Cardiac fibroblast (primary cell): ENCODE measurements around the gene GCNA.

Experiments
- DNase-seq, 2 donors: peaks; one replicate each; pipeline versions ENCODE4 v3.0.0 to v3.0.0-alpha.2; 2010; ENCODE audit warnings: low read depth in 2 of 2
- H3K4me3 ChIP-seq, 2 donors: replicated peaks in 1 of 2; 1 replicate in 1 of 2; 2 replicates in 1 of 2; pipeline ENCODE4 v1.5.1; 2011; ENCODE audit warnings: low read depth in 2 of 2, low read length in 2 of 2, mild to moderate bottlenecking in 2 of 2, moderate library complexity in 1 of 2
- TF ChIP-seq, protein P1 (sequence below): IDR thresholded peaks from one replicate; pipeline ENCODE4 v1.5.1; 2011; ENCODE audit warnings: low read depth, mild to moderate bottlenecking, low read length, inconsistent platforms

Gene GCNA

DNA sequence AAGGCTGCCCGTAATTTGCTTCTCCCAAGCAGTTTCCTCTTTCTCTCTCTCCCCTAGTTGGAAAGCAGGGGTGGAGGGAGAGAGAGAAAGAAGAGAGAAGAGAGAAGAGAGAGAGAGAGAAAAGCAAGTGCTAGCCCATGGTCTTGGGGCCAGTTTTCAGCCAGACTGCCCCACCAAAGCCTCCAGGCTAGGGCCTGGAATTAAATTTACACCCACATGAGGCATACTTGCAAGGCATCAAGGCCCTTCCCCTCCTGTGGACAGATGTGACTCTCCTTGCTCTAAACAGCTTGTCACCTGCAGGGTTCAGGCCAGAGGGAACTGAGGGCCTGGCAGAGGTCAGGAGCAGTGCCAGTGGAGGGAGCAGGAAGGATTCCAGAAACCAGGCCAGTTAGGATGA lies 41.7 kb downstream of the GCNA start:
- DNase-seq = no peak
- no peak overlapping the region for H3K4me3 ChIP-seq
- TF ChIP-seq, protein P1, sequence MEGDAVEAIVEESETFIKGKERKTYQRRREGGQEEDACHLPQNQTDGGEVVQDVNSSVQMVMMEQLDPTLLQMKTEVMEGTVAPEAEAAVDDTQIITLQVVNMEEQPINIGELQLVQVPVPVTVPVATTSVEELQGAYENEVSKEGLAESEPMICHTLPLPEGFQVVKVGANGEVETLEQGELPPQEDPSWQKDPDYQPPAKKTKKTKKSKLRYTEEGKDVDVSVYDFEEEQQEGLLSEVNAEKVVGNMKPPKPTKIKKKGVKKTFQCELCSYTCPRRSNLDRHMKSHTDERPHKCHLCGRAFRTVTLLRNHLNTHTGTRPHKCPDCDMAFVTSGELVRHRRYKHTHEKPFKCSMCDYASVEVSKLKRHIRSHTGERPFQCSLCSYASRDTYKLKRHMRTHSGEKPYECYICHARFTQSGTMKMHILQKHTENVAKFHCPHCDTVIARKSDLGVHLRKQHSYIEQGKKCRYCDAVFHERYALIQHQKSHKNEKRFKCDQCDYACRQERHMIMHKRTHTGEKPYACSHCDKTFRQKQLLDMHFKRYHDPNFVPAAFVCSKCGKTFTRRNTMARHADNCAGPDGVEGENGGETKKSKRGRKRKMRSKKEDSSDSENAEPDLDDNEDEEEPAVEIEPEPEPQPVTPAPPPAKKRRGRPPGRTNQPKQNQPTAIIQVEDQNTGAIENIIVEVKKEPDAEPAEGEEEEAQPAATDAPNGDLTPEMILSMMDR = no peak

DNA sequence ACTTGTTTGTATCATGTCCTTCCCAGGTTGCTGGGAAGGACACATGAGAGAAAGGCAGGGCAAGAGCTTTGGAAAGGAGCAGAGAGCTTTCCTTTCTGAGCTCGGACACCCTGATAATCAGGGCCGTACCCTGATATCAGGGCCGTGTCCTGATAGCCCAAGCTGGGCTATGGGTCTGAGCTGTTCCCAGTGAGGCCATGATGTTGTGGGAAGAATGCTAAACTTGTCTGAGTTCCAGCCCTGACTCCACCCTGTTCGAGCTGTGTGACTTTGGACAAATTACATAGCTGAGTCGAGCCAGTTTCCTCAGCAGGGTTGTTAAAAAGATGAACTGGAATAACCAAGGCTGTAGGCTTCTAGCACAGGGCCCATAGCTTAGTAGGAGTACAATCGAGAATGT lies 43.4 kb downstream of the GCNA start:
- TF ChIP-seq, protein P1 = no peak
- H3K4me3 ChIP-seq = no peak overlapping the region
- peak; percentile 16 to 42 for DNase-seq

DNA sequence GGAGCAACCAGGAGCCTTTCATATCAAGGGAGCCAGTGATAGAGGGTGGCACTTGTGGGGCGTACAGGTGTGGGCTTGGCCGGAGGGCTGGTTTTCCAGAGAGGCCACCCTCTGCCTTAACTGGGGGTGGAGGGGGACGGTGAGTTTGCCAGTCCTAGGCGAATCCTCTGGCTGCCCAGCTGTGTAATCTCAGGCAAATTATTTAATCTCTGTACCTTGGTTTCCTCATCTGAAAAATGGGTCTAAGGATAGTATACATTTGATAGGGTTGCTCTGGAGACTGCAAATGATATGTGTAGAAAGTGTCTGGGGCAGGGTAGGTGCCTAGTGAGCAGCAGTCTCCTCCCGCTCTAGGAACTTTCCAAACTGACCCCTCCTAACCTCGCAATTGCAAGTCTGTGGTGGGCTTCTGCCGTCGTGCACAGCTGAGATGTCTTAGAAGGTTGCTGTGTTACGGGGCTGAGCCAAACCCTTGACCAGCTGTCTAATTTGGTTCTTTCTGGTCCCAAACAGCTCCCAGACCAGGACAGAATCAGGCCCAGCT lies 43.9 kb downstream of the GCNA start:
- TF ChIP-seq, protein P1 = no peak
- H3K4me3 ChIP-seq = no peak overlapping the region
- DNase-seq = no peak

DNA sequence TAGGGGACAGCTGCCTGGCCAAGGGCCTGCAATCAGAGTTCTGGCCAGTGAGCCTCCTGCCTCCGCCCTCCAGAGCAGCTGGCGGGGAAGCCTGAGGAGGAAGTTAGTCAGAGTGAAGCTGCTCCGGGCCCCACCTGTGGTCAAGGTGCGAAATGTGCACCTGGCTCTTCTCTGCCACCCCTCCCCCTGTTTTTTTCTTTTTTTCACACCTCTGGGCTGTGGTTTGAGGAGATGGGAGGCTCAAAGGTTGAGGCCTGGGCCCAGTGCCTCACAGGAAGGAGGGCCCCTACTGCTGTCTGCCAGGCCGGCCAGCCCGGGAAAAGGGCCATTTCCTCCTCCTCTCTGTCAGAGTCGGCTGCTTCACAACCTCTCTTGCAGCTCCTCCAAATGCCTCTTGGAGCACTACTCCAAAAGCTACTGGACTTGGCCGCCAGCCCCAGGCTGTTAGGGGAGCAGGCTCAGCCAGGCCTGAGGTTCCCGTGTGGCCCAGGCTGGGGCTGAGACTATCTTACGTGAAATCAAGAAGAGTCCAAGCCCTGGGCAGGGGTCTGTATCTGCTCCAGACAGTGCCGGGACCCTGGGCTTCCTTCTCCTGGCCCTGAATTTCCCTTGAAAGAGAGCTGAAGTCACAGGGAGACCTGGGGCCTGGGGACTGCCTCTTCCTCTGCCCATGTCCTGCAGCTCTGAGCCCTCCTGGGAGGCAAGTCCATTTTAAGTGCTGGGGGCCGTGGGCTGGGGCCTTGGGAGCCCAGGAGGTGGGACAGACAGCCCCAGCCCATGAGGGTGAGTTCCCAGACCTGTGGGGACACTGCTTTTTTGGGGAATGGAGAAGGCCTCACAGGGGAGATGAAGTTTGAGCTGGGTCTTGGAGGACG lies 44.6 kb downstream of the GCNA start:
- DNase-seq = peak; percentile 70 to 87
- TF ChIP-seq, protein P1 = peak; percentile 39
- no peak overlapping the region for H3K4me3 ChIP-seq

DNA sequence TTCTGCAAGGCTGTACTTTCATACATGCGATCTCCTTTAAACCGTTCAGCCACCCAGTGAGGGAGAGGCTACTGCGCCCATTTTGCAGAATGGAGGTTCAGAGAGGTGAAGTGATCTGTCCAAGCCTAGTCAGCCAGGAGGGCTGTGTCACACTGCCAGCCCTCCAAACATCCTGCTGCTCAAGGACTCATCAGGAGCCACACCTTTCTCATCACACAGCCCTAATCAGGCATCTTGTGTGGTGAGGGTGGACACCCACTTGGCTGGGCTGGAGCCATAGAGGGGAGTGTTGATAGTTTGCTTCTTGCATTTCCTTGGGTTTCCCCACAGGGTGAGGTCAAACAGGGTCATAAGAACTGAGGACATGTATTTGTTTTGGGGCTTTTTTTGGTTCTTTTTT lies 45.5 kb downstream of the GCNA start:
- DNase-seq = no peak
- no peak overlapping the region for H3K4me3 ChIP-seq
- TF ChIP-seq, protein P1 = no peak

DNA sequence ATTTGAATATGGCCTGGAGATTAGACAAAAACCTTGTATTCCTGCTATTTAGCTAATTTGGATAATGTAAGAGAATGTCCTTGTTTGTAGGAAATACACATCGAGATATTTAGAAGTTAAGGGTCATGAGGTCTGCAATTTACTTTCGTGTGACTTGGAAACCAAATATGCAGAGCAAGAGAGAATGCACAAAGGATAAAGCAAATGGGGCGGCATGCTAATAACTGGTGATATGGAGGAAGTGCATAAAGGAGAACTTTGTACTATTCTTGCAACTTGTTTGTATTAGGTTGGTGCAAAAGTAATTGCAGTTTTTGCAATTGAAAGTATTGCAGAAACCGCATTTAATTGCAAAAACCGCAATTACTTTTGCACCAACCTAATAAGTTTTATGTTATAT lies 47.2 kb downstream of the GCNA start:
- DNase-seq = no peak
- no peak overlapping the region for H3K4me3 ChIP-seq
- TF ChIP-seq, protein P1 = no peak

DNA sequence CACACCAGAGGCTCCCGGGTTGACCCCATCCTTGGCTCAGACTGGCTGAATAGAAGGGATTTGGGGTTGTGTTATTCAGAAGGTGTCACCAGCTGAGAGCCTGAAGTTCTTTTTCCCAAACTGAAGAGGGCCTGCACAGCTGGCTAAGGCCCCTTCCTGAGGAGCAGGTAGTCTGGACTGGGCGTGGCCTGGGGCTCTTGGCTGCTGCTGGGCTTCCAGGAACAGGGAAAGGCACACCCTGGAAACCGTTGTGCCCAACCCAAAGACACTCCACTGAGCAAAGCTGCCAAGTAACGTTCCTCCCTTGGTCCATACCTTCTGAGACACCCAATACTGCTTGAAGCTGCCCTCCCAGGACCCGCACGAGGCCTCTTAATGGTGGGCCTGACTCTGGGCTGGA lies 48.3 kb downstream of the GCNA start:
- TF ChIP-seq, protein P1 = no peak
- DNase-seq = no peak
- no peak overlapping the region for H3K4me3 ChIP-seq
